WERI-Rb-1 (cell line): Measurements from ENCODE around the gene TTLL10.

ENCODE experiments used
- DNase-seq: peaks from one replicate; pipeline ENCODE4 v3.0.0-alpha.2; 2020
- H3K27ac ChIP-seq: fragments of 250-450 bp; sonication (Bioruptor Pico); 2 replicates; pipeline ENCODE4 v1.5.1; 2020; ENCODE audit warnings: mild to moderate bottlenecking, moderate library complexity
- H3K27me3 ChIP-seq: fragments of 250-450 bp; sonication (Bioruptor Pico); 2 replicates; pipeline ENCODE4 v1.5.1; 2021; ENCODE audit warnings: mild to moderate bottlenecking, low read depth, moderate library complexity; ENCODE audit not compliant: insufficient read depth, severe bottlenecking
- H3K36me3 ChIP-seq: fragments of 250-450 bp; sonication (Bioruptor Pico); 2 replicates; pipeline ENCODE4 v1.5.1; 2020; ENCODE audit warnings: mild to moderate bottlenecking, moderate library complexity
- H3K4me3 ChIP-seq: 2 replicates; pipeline ENCODE4 v1.5.1; 2011; ENCODE audit warnings: low read depth, mild to moderate bottlenecking, control low read depth, low read length
- H3K9me3 ChIP-seq: fragments of 250-450 bp; sonication (Bioruptor Pico); 2 replicates; pipeline ENCODE4 v1.5.1; 2021; ENCODE audit warnings: mild to moderate bottlenecking, moderate library complexity; ENCODE audit not compliant: severe bottlenecking
- TF ChIP-seq, protein P1 (sequence below): IDR thresholded peaks from 2 replicates; pipeline ENCODE4 v1.5.1; 2011; ENCODE audit warnings: low read depth, mild to moderate bottlenecking, control low read depth, inconsistent platforms, low read length

TTLL10 gene

DNA sequence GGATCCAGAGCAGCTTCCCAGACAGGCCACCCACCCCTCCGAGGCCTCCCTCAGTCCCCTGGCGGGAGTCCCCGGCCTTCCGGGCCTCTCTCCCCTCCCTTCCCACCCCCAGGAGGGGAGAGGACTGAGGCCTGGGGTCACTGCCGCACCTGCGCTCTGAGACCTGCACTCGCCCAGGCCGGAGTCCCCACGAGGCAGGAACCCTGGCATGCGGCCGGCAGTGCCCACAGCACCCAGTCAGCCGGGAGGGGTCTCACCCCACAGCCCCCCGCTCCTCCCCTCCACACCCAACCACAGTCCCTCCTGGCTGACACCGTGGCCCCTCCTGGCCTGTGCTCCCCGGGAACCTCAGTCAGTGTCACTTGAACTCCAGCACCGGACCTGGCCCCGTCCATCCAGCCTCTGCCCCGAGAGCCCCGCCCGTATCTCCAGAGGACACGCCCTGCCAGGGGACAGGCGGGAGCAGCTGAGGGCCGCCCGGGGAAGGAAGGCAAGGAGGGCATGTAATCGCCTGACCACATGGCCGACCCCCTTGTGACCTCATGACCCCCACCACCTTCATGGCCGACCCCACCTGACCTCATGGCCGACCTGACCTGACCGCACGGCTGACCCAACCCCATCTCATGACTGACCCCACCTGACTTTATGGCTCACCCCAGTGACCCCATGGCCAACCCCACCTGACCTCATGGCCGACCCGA is 28.7 kb upstream of the TTLL10 start:
- Histone ChIP-seq H3K36me3 (no peaks in the 10 kb centered on the region), H3K4me3 (no peak overlapping the region), H3K27me3 (no peaks in the 10 kb centered on the region), H3K9me3 (no peaks in the 10 kb centered on the region), H3K27ac (no peak overlapping the region)
- no peak for DNase-seq
- TF ChIP-seq, protein P1, sequence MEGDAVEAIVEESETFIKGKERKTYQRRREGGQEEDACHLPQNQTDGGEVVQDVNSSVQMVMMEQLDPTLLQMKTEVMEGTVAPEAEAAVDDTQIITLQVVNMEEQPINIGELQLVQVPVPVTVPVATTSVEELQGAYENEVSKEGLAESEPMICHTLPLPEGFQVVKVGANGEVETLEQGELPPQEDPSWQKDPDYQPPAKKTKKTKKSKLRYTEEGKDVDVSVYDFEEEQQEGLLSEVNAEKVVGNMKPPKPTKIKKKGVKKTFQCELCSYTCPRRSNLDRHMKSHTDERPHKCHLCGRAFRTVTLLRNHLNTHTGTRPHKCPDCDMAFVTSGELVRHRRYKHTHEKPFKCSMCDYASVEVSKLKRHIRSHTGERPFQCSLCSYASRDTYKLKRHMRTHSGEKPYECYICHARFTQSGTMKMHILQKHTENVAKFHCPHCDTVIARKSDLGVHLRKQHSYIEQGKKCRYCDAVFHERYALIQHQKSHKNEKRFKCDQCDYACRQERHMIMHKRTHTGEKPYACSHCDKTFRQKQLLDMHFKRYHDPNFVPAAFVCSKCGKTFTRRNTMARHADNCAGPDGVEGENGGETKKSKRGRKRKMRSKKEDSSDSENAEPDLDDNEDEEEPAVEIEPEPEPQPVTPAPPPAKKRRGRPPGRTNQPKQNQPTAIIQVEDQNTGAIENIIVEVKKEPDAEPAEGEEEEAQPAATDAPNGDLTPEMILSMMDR: no peak

DNA sequence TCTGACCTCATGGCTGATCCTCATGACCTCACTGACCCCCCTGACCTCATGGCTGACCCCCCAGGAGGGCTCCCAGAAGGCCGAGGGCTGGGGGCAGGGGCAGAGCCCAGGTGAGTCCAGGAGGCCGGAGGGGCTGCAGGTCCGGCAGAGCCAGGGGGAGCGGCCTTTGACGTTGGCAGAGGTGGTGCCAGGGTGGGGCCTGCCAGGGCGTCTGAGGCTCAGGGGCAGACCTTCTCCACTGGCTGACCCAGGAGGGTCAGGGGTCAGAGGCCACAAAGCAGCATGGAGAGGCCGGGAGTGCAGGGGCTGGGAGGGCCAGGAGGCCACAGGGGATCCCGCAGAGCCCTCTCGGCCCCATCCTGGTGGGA is 28.1 kb upstream of the TTLL10 start:
- no peaks in the 10 kb centered on the region for H3K9me3 ChIP-seq
- H3K27me3 ChIP-seq: no peaks in the 10 kb centered on the region
- H3K36me3 ChIP-seq: no peaks in the 10 kb centered on the region
- TF ChIP-seq, protein P1: no peak
- no peak for DNase-seq
- H3K4me3 ChIP-seq: no peak overlapping the region
- H3K27ac ChIP-seq: no peak overlapping the region

DNA sequence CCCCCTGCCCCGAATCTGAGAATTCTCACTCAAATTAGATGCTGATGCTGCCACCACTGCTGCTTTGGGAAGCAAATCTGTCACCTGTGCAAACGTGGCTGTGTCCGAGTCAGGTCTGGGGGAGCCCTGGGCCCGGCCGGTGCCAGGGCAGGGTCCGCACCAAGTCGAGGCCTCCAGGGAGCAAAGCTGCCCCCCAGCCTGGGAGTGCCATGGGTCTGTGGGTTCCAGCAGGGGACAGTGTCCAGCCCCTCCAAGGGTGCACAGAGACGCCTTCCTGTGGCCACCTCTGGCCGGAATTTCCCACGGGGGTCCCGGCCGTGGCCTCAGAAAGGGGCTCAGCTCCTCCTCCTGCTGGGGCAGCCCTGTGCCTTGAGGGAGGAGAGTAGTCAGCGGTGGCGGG is 27.7 kb upstream of the TTLL10 start:
- DNase-seq: no peak
- H3K36me3 ChIP-seq: no peaks in the 10 kb centered on the region
- no peak overlapping the region for H3K4me3 ChIP-seq
- no peaks in the 10 kb centered on the region for H3K9me3 ChIP-seq
- TF ChIP-seq, protein P1: no peak
- no peak overlapping the region for H3K27ac ChIP-seq
- no peaks in the 10 kb centered on the region for H3K27me3 ChIP-seq

DNA sequence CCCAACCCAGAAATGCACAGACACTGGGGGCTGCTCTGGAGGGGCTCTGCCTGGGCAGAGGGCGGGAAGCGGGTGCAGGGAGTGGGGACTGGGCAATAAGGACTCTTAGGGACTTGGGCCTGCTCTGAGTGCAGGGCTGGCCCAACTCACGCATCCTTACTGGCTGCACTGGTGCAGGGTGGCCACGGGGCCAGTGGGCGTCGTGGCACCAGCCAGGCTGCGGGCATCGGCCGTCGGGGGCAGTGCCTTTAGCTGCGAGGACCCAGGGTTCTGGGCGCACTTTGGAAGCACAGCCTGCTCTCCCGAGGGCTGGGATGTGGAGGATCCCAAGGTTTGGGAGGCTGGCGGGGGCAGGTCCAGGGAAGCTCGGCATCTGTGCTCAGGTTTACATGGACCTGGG is 27.1 kb upstream of the TTLL10 start:
- DNase-seq: no peak
- Histone ChIP-seq H3K9me3 (peaks cover 3% of the 10 kb centered on the region), H3K36me3 (no peaks in the 10 kb centered on the region), H3K27ac (no peak overlapping the region), H3K27me3 (no peaks in the 10 kb centered on the region), H3K4me3 (no peak overlapping the region)
- TF ChIP-seq, protein P1: no peak

DNA sequence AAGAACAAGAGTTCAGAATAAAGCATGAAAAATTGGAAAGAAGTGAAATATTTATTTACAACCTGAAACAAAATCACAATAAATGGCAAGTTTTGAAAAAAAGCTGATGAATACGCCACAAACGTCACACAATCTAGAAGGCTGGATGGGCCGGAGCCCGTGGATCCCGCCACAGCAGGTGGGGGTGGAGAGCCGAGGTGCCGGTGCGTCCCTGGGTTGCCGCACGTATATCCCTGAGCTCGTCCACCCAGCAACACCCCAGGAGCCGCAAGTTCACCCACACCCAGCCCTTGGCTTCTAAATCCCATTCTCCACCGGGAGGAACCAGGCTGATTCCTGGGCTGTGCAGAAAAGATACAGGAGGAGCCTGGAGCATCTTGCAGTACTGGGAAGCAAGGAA is 25.6 kb upstream of the TTLL10 start:
- no peak overlapping the region for H3K4me3 ChIP-seq
- DNase-seq: no peak
- no peak overlapping the region for H3K27ac ChIP-seq
- H3K36me3 ChIP-seq: no peaks in the 10 kb centered on the region
- TF ChIP-seq, protein P1: no peak
- peaks cover 5% of the 10 kb centered on the region for H3K9me3 ChIP-seq
- no peaks in the 10 kb centered on the region for H3K27me3 ChIP-seq

DNA sequence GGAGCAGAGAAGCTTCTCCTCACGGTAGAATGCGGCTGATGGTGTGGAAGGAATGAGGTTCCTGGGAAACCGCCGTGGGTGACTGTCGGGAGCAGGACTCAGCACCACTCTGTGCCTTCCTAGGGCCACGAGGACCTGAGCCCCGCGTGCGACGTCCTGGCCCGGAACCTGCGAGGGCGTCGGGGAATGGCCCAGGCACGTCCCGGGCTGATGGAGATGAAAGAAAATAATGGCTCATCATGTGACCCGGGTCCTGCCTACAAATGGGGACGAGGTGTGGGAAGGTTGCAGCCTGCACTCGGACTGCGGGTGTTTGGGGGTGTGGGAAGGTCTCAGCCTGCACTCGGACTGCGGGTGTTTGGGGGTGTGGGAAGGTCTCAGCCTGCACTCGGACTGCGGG is 25.1 kb upstream of the TTLL10 start:
- Histone ChIP-seq H3K36me3 (no peaks in the 10 kb centered on the region), H3K27ac (no peak overlapping the region), H3K9me3 (peaks cover 7% of the 10 kb centered on the region), H3K4me3 (no peak overlapping the region), H3K27me3 (no peaks in the 10 kb centered on the region)
- DNase-seq: no peak
- TF ChIP-seq, protein P1: no peak
